Liver (tissue), 9 donors: ENCODE results near the gene REPS2. TPM values are rescaled to one million over a fixed set of nuclear protein-coding genes. Genes with fewer than 3 reads are reported as not detected.

ENCODE experiments used
- DNase-seq: peaks from one replicate; pipeline ENCODE4 v3.0.0-alpha.2; 2017; ENCODE audit warnings: low spot score
- H3K27ac ChIP-seq, 2 donors: one replicate each; pipeline ENCODE4 v1.7.0; 2013; ENCODE audit warnings: inconsistent platforms in 2 of 2, low read length in 2 of 2, control low read depth in 1 of 2, low read depth in 1 of 2, mild to moderate bottlenecking in 1 of 2
- H3K27me3 ChIP-seq, 4 donors: one replicate each; pipeline versions ENCODE4 v1.6.1 to v1.7.0; 2013; ENCODE audit warnings: low read length in 3 of 4, inconsistent platforms in 1 of 4, mild to moderate bottlenecking in 1 of 4, moderate library complexity in 1 of 4; ENCODE audit not compliant: control insufficient read depth in 4 of 4, insufficient read depth in 4 of 4
- H3K36me3 ChIP-seq, 4 donors: one replicate each; pipeline versions ENCODE4 v1.6.1 to v1.7.0; 2013; ENCODE audit warnings: low read length in 3 of 4, mild to moderate bottlenecking in 3 of 4, low read depth in 1 of 4, moderate library complexity in 1 of 4; ENCODE audit not compliant: control insufficient read depth in 4 of 4, insufficient read depth in 3 of 4
- H3K4me1 ChIP-seq, 4 donors: one replicate each; pipeline versions ENCODE4 v1.6.1 to v1.7.0; 2013; ENCODE audit warnings: low read length in 3 of 4, mild to moderate bottlenecking in 3 of 4, moderate library complexity in 1 of 4; ENCODE audit not compliant: control insufficient read depth in 4 of 4, insufficient read depth in 4 of 4
- H3K4me3 ChIP-seq, 3 donors: one replicate each; pipeline versions ENCODE4 v1.6.1 to v1.7.0; 2013; ENCODE audit warnings: low read length in 3 of 3, control low read depth in 1 of 3, low read depth in 1 of 3, mild to moderate bottlenecking in 1 of 3
- H3K9ac ChIP-seq, 2 donors: one replicate each; pipeline ENCODE4 v1.7.0; 2013; ENCODE audit warnings: low read length in 2 of 2, mild to moderate bottlenecking in 2 of 2, moderate library complexity in 2 of 2, control low read depth in 1 of 2, low read depth in 1 of 2
- H3K9me3 ChIP-seq, 4 donors: one replicate each; pipeline versions ENCODE4 v1.6.1 to v1.7.0; 2013; ENCODE audit warnings: low read length in 3 of 4; ENCODE audit not compliant: control insufficient read depth in 4 of 4
- FOXA2 ChIP-seq: IDR thresholded peaks from 2 replicates; pipeline ENCODE4 v1.6.1; 2016; ENCODE audit warnings: antibody characterized with exemption
- JUND ChIP-seq, 2 donors: IDR thresholded peaks; 2 replicates each; pipeline ENCODE4 v1.6.1; 2016; ENCODE audit warnings: antibody characterized with exemption in 2 of 2
- NR2F2 ChIP-seq: IDR thresholded peaks from 2 replicates; pipeline ENCODE4 v1.6.1; 2016; ENCODE audit warnings: antibody characterized with exemption
- RAD21 ChIP-seq, 2 donors: IDR thresholded peaks; 2 replicates each; pipeline ENCODE4 v1.6.1; 2016; ENCODE audit warnings: antibody characterized with exemption in 2 of 2, mild to moderate bottlenecking in 2 of 2
- RXRA ChIP-seq, 2 donors: IDR thresholded peaks; 2 replicates each; pipeline ENCODE4 v1.6.1; 2017 to 2018; ENCODE audit warnings: antibody characterized with exemption in 2 of 2, mild to moderate bottlenecking in 1 of 2
- TAF1 ChIP-seq: conservative IDR thresholded peaks from 2 replicates; pipeline ENCODE4 v1.6.1; 2016; ENCODE audit warnings: antibody characterized with exemption, mild to moderate bottlenecking
- WGBS: extraction: QIAGEN DNeasy Blood & Tissue Kit; methylation state at CpG from one replicate; pipeline ENCODE4 v1.1.7; 2013; 5-methylcytosine and 5-hydroxymethylcytosine counted together
- polyA plus RNA-seq, 2 donors: library from polyadenylated mRNA; stranded (reverse) in 1 of 2; unstranded in 1 of 2; fragments of 200-250 nt in 1 of 2; fragments of >200 nt in 1 of 2; fragmentation: Nextera tagmentation in 1 of 2; extraction: Ambion mirVana in 1 of 2; gene quantifications; one replicate each; pipeline versions ENCODE4 v1.2.1 to v1.2.3, GENCODE V29; 2013 to 2015
- total RNA-seq, 2 donors: library from RNA; depleted of rRNA; stranded (reverse); fragments of >200 nt; gene quantifications; one replicate each; pipeline ENCODE4 v1.2.3, GENCODE V29; 2014
- TF ChIP-seq, protein P1 (sequence below): IDR thresholded peaks from 2 replicates; pipeline ENCODE4 v1.6.1; 2016; ENCODE audit warnings: antibody characterized with exemption
- TF ChIP-seq, protein P2 (sequence below): IDR thresholded peaks from 2 replicates; pipeline ENCODE4 v1.6.1; 2016; ENCODE audit warnings: antibody characterized with exemption
- TF ChIP-seq, protein P3 (sequence below): fragments of 150-350 bp; IDR thresholded peaks from 2 replicates; pipeline ENCODE4 v1.5.1; 2017; ENCODE audit warnings: improper control_type of control experiment, low read depth, low read length; ENCODE audit not compliant: missing input control
- TF ChIP-seq, protein P4 (sequence below): IDR thresholded peaks from 2 replicates; pipeline ENCODE4 v1.6.1; 2016; ENCODE audit warnings: antibody characterized with exemption
- TF ChIP-seq, protein P5 (sequence below): IDR thresholded peaks from 2 replicates; pipeline ENCODE4 v1.6.1; 2016; ENCODE audit warnings: antibody characterized with exemption, mild to moderate bottlenecking
- donor health status: healthy.
- donor health status: healthy.
- donor health status: healthy.
- donor health status: healthy.
- donor health status: healthy.

The REPS2 gene
- total and polyA plus RNA-seq, 4 donors = 3.5 to 10.7 (median 6.2) TPM

DNA sequence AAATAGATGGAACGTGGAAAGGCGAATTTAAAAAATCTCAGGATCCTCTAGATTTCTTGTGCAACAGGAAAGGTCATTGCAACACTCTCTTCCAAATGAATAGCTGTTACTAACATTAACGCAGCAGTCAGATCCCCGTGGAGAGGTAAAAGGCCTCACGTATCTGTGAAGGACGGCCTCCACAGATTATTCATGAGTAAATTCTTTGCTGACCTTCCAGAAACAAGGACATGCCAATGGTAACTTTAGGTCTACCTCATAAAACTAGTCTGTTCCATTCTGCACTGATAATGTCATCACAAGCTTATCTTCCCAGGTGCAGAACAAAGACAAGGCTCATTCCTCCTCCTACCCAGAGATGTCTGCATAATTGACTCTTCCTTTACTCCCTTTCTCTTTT, 16.1 kb upstream of the REPS2 start (continued):
- TF ChIP-seq, protein P1, sequence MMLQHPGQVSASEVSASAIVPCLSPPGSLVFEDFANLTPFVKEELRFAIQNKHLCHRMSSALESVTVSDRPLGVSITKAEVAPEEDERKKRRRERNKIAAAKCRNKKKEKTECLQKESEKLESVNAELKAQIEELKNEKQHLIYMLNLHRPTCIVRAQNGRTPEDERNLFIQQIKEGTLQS = no peak
- no peak for TF ChIP-seq FOXA2

DNA sequence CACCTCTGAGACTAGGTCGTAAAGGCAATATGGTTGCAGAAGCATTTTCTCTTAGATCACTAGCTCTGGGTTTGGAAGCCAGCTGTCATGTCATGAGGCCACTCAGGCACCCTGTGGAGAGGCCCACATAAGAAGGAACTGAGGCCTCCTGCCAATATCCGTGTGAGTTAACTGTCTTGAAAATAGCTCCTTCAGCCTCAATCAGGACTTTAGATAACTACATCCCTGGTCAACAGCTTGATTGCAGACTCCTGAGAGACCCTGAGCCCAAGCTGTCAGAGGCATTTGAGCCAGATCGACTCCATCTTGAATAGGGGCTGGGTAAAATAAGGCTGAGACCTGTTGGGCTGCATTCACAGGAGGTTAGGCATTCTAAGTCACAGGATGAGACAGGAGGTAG, 15.1 kb upstream of the REPS2 start:
- Histone ChIP-seq H3K4me1 (no peaks in the 10 kb centered on the region), H3K4me3 (no peak overlapping the region), H3K9me3 (no peaks in the 10 kb centered on the region), H3K36me3 (no peaks in the 10 kb centered on the region), H3K27me3 (peaks cover 0 to 3% (median 0%) of the 10 kb centered on the region in 4 donors), H3K9ac (no peak overlapping the region), H3K27ac (no peak overlapping the region)
- no peak for TF ChIP-seq RAD21 (IDR thresholded peaks at IDR 0.05)
- no peak for TF ChIP-seq FOXA2
- TF ChIP-seq, protein P2, sequence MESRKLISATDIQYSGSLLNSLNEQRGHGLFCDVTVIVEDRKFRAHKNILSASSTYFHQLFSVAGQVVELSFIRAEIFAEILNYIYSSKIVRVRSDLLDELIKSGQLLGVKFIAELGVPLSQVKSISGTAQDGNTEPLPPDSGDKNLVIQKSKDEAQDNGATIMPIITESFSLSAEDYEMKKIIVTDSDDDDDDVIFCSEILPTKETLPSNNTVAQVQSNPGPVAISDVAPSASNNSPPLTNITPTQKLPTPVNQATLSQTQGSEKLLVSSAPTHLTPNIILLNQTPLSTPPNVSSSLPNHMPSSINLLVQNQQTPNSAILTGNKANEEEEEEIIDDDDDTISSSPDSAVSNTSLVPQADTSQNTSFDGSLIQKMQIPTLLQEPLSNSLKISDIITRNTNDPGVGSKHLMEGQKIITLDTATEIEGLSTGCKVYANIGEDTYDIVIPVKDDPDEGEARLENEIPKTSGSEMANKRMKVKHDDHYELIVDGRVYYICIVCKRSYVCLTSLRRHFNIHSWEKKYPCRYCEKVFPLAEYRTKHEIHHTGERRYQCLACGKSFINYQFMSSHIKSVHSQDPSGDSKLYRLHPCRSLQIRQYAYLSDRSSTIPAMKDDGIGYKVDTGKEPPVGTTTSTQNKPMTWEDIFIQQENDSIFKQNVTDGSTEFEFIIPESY = no peak
- no peak for TF ChIP-seq RXRA (IDR thresholded peaks at IDR 0.05)
- TF ChIP-seq TAF1 = no peak
- TF ChIP-seq, protein P3, sequence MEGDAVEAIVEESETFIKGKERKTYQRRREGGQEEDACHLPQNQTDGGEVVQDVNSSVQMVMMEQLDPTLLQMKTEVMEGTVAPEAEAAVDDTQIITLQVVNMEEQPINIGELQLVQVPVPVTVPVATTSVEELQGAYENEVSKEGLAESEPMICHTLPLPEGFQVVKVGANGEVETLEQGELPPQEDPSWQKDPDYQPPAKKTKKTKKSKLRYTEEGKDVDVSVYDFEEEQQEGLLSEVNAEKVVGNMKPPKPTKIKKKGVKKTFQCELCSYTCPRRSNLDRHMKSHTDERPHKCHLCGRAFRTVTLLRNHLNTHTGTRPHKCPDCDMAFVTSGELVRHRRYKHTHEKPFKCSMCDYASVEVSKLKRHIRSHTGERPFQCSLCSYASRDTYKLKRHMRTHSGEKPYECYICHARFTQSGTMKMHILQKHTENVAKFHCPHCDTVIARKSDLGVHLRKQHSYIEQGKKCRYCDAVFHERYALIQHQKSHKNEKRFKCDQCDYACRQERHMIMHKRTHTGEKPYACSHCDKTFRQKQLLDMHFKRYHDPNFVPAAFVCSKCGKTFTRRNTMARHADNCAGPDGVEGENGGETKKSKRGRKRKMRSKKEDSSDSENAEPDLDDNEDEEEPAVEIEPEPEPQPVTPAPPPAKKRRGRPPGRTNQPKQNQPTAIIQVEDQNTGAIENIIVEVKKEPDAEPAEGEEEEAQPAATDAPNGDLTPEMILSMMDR = no peak
- TF ChIP-seq JUND (IDR thresholded peaks at IDR 0.05) = no peak
- TF ChIP-seq, protein P4, sequence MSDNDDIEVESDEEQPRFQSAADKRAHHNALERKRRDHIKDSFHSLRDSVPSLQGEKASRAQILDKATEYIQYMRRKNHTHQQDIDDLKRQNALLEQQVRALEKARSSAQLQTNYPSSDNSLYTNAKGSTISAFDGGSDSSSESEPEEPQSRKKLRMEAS = no peak
- TF ChIP-seq NR2F2 = no peak
- TF ChIP-seq, protein P1 = no peak
- TF ChIP-seq, protein P5, sequence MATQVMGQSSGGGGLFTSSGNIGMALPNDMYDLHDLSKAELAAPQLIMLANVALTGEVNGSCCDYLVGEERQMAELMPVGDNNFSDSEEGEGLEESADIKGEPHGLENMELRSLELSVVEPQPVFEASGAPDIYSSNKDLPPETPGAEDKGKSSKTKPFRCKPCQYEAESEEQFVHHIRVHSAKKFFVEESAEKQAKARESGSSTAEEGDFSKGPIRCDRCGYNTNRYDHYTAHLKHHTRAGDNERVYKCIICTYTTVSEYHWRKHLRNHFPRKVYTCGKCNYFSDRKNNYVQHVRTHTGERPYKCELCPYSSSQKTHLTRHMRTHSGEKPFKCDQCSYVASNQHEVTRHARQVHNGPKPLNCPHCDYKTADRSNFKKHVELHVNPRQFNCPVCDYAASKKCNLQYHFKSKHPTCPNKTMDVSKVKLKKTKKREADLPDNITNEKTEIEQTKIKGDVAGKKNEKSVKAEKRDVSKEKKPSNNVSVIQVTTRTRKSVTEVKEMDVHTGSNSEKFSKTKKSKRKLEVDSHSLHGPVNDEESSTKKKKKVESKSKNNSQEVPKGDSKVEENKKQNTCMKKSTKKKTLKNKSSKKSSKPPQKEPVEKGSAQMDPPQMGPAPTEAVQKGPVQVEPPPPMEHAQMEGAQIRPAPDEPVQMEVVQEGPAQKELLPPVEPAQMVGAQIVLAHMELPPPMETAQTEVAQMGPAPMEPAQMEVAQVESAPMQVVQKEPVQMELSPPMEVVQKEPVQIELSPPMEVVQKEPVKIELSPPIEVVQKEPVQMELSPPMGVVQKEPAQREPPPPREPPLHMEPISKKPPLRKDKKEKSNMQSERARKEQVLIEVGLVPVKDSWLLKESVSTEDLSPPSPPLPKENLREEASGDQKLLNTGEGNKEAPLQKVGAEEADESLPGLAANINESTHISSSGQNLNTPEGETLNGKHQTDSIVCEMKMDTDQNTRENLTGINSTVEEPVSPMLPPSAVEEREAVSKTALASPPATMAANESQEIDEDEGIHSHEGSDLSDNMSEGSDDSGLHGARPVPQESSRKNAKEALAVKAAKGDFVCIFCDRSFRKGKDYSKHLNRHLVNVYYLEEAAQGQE = no peak
- DNase-seq = no peak
- 69% methylated on average over 3 of the region's 3 CpGs for WGBS
